ENCODE data around the gene PKN2.
A peak's percentile ranks its signal among the peaks of the same experiment; 100 is the strongest.
"Not testable (repeated sequence)": the region's sequence is repeated elsewhere in the genome, so short reads cannot be mapped to it uniquely, and the experiment has no call there.

PKN2 gene

GRCh38 chr1:88680911-88681622, 3.0 kb upstream of the PKN2 start:
- no peak for DNase-seq

DNA sequence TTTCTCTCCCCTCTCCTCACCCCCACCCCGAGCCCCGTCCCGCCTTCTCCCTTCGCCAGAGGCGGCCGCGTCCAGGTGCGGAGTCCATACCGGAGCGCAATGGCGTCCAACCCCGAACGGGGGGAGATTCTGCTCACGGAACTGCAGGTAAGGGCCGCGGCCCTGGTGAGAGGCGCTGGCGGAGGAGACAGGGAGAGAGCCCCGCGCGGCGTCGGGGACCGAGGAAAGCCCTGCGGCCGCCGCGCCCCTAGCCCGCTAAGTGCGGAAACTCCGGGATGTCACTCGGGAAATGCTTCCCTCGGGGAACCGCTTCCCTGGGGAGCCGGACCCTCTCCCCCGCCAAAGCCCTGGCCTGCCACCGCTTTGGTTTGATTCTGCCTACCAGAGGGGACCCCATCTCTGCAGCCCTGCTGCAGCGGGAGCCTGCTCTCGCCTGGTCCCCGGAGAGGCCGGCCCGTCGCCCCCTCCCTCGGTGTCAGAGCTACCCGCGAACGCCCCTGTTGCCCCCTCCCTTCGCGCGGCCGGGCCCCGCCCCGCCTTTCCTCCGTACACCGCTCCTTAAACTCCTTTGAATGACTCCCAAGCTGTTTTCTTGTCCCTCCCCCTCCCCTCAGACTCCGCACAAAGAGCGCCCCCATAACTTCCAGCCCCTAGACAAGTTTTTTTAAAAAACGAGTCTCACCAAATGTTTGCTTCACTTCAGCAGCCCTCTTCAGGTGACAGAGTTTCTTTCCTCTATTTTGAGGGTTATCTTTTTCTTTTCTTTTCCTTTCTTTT, 597 bp downstream of the PKN2 start:
- DNase-seq = peak; percentile 90

DNA sequence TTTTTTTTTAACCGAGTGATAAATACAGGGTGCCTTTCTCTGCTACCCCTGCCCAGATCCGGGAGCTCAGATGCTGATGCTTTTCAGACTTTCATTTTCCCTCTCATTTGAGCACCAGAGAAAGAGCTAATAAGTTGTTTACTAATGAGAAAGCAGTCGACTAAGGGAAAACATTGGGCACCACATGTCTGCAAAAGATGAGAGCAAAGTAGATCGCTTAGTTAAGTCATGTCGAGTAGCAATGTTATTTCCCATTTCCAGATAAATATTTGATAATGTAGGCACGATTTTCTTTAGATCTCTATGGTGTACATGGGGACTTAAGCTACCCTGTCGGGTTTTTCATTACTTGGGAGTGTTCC, 1.2 kb downstream of the PKN2 start:
- no peak for DNase-seq

DNA sequence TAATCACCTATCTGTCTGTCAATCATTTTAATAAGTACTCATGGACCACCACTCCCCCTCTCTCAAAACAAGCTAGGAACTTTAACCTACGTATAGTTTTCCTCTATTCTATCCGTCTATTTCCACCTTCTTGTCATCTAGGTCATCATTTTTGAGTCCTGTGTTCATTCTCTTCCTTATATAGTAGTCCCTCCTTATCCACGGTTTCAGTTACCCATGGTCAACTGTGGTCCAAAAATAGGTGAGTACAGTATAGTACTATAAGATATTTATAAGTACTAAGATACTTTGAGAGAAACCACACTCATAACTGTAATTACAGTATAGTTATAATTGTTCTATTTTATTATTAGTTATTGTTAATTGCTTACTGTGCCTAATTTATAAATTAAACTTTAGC, 7.5 kb downstream of the PKN2 start:
- DNase-seq = no peak

DNA sequence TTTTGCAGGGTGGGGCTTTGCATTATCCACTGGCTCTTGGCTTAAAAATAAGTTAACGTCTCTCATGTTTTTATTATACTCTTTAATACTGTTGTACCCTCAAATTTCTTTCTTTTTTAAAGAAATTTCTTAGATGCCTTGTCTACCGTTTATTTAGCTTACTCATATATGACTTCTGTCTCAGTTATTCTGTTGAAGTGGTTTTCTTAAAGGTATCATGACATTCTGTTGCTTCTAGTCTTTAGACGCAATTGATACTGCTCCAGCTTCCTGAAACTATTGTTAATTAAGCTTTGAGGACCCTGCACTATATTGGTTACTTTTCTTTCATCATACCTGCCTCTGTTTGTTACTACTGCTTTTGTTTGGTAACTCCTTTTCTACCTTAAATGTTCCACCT, 11.7 kb downstream of the PKN2 start:
- no peak for DNase-seq

DNA sequence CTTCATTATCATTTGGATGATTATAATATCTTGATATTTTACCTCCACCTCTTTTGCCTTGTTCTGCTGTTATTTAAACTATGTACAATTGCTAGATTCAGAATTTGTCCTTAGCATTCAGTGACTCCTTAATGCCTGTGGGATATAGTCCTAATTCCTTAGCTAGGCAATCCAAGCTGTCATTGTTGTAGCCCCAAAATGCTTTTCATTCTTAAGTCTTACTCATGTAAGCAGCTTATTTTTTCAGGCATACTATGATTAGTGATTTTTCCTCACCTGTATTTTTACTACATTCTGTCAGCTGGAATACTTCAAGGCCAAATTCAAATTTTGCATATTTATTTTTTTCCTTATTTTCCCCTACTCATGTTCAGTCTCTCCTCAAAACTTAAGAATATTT, 13.4 kb downstream of the PKN2 start:
- no peak for DNase-seq

GRCh38 chr1:88698140-88698539, 14.1 kb downstream of the PKN2 start:
- no peak for DNase-seq

DNA sequence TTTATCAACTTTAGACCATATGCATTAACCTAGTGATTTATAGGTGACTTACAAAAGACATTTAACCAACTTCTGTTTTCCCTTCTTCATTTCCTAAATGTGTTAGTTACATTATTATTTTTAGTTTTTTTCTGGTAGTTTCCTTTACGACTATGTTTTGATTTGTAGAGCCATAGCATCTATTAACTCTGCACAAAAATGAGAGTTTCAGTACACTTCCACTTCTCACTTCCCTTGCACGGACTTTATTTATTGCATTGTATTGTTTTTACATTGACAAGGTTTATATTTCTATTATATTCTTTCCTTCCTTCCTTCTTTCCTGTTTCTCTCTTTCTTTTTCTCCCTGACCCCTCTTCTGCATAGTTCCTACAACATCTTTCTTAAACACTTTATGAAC, 14.7 kb downstream of the PKN2 start:
- DNase-seq = no peak

DNA sequence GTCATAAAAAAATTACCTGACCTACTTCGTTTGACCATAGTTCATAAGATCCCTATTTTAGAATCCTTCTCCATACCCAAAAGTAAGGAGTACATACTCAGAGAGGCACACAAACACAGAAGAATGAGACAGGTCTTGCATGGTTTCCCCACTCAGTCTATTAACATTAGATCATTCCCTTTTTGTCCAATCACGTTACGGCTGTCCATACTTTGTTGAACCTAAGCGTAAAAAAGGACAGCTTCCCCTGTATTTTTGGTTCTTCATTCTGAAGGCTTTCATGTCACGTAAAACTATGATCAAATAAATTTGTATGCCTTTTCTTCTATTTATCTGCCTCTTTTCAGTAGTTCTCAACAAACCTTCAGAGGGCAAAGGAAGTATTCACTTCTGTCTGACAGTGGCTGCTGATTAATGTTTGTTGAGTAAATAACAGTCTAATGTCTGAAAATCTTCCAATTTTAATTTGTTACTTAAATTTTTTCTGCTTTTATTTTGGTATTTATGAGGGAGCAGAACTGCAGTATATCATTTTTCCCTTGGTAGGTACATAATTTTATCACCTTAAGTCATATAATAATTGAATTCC, 16.4 kb downstream of the PKN2 start:
- DNase-seq = no peak

DNA sequence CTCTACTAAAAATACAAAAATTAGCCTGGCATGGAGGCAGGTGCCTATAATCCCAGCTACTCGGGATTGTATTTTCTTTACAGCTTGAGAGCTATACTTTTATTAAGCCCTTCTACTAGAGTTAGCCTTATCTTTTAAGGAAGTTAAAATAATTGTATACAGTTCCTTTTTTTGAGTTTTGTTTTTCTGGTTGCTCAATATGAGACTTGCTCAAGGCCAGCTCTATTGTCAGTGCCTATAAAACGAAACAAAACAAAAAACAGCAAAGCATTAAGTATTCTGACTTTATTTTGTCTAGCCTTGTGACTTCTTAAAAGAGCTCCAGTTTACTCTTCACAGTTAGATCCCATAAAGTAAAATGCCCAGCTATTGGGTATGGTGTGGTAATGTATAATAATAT, 17.2 kb downstream of the PKN2 start:
- DNase-seq = no peak

- DNase-seq = not testable (repeated sequence)
Observed at GRCh38 chr1:88701793-88702192, 17.7 kb downstream of the PKN2 start.

DNA sequence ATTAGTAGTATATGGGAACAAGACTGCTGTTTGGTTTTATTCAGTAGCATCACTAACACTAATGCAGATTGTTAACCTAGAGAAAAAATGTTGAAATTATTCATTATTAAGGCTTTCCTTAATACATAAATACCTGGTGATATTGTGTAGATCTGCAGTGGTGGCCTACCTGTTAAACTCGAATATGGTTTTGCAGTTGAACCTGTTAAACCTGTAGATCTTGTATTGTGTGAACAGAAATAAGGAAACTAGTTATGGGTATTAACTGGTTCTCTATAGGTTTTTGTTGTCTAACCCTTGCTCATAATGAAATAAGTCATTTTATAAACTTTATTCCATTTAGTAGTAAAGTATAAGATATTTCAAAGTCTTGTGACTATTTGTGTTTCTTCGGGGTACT, 23.9 kb downstream of the PKN2 start:
- DNase-seq = no peak

GRCh38 chr1:88712907-88713306, 28.8 kb downstream of the PKN2 start:
- DNase-seq = not testable (repeated sequence)

DNA sequence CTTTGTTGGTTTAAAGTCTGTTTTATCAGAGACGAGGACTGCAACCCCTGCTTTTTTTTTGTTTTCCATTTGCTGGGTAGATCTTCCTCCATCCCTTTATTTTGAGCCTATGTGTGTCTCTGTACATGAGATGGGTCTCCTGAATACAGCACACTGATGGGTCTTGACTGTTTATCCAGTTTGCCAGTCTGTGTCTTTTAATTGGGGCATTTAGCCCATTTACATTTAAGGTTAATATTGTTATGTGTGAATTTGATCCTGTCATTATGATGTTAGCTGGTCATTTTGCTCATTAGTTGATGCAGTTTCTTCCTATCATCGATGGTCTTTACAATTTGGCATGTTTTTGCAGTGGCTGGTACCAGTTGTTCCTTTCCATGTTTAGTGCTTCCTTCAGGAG, 32.5 kb downstream of the PKN2 start:
- DNase-seq = not testable (repeated sequence)

- DNase-seq = no peak
Observed at GRCh38 chr1:88722492-88722891, 38.4 kb downstream of the PKN2 start.

- no peak for DNase-seq
Observed at GRCh38 chr1:88726697-88727096, 42.6 kb downstream of the PKN2 start.

GRCh38 chr1:88727205-88727604, 43.1 kb downstream of the PKN2 start:
- DNase-seq = no peak

- no peak for DNase-seq
Observed at GRCh38 chr1:88729297-88729696, 45.2 kb downstream of the PKN2 start.

DNA sequence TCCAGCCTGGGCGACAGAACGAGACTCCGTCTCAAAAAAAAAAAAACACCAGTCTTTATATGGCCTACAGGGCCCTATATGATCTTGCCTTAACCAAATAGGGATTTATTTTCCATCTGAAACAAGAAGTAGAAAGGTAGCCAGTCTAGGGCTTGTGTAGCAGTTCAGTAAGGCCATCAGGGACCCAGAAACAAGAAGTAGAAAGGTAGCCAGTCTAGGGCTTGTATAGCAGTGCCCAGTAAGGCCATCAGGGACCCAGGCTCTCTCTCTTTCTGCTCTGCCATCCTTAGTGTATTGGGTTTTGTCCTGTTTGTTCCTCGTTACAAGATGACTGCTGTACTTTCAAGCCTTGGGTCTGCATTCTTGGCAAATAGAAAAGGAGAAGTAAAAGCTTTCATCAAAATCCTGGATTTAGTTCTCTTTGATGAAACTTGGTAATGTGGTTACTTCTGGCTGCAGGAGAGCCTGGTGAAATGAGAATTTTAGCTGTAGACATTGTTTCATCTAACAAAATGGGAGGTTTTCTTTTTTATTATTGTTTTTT, 46.1 kb downstream of the PKN2 start:
- no peak for DNase-seq

GRCh38 chr1:88730995-88731394, 46.9 kb downstream of the PKN2 start:
- DNase-seq = no peak

- no peak for DNase-seq
Observed at GRCh38 chr1:88731475-88732269, 47.6 kb downstream of the PKN2 start.

GRCh38 chr1:88735382-88735781, 51.3 kb downstream of the PKN2 start:
- DNase-seq = no peak

DNA sequence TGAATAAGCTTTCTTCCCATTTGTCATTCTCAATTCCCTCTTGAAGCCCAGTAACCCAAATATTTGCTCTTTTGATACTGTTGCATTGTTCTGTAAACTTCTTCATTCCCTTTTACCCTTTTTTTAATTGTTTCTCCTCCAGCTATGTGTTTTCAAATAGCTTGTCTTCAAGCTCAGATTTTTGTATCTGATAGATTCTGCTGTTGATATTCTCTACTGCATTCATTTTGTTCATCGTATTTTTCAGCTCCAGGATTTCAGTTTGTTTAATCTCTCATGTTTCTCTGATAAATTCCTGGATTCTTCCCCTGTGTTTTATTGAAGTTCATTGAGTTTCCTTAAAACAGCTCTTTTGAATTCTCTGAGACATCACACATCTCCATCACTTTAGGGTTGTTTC, 51.8 kb downstream of the PKN2 start:
- no peak for DNase-seq
